ENCODE results near the gene VAMP5.
"Not testable (repeated sequence)": the region's sequence is repeated elsewhere in the genome, so short reads cannot be mapped to it uniquely, and the experiment has no call there.

VAMP5 gene

DNA sequence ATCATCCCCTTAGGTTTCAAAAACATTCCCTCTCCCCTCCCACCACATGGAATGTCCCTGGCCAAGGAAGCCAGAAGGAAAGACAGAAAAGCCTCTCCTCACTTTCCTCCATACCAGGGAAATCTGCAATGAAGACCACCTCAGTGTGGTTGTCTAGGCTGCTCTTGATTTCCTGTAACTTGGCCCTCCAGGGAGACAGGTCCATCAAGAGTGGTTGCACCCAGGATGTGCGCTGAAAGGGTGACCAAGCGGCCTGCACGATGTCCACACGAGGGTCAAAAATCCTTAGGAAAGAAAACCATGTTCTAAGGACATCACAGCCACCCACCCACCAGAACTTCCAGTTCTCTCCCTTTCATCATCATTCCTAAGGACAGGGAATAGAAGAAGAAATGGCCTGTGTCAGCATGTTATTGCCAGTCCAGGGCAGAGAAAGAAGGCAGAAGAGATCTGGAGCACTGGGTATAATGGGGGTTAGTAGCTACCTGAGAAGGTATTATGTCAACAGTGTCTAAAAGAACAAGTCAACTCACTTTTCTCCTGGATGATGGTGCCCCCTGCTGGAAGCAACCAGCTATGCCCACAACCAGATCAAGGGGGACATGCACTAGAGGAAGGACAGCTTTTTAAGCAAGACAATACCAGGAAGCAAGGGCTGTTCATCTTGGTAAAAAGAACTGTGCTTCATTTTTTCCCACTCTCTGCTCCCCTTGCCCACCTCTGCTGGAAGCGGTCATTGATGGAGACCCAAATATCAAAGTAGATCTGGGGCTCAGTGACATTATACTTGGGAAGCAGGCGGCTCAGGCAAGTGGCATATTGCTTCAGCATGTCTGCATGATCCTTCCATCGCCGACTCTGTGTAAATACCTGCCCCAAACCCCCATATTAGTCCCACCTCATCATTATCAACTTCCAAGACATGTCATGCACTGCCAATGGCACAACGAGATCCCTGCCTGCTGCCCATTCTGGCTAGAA lies 32.2 kb upstream of the VAMP5 start:
- Histone ChIP-seq H3K4me3 (ENCODE audit: low read length in 2 of 2) (no peak overlapping the region), H3K36me3 (ENCODE audit: control insufficient read depth in 2 of 2, insufficient read depth in 2 of 2, low read length in 2 of 2) (peaks cover 41 to 54% of the 10 kb centered on the region in 2 donors), H3K27ac (ENCODE audit: low read length) (no peak overlapping the region), H3K9ac (ENCODE audit: low read length in 2 of 2) (peak overlapping the region in 1 of 2 donors; percentile 21), H3K4me1 (ENCODE audit: control insufficient read depth, insufficient read depth, low read length) (no peaks in the 10 kb centered on the region), H3K27me3 (ENCODE audit: control insufficient read depth in 1 of 2, insufficient read depth in 2 of 2, low read length in 2 of 2) (no peaks in the 10 kb centered on the region), H3K9me3 (ENCODE audit: control insufficient read depth in 2 of 2, low read length in 2 of 2) (no peaks in the 10 kb centered on the region)

DNA sequence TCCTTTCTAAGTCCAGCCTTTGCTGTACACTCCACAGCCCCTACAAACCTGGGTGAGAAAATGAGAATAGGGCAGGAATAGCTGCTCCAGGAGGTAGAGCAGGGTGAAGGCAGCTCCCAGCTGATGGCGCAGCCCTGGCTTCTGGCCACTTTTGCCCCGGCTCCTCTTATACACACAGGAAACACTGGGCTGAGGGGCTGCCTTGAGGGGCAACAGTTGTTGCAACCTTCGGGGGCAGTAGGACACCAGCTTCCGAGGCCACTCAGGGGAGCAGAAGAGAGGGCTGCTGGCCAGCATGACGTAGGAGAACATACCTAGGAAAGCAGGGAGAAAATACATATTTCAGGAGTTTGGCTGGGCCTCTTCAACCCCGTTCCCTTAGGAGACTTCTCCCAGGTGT lies 31.0 kb upstream of the VAMP5 start:
- Histone ChIP-seq H3K27me3 (ENCODE audit: control insufficient read depth in 1 of 2, insufficient read depth in 2 of 2, low read length in 2 of 2) (no peaks in the 10 kb centered on the region), H3K9ac (ENCODE audit: low read length in 2 of 2) (no peak overlapping the region), H3K4me3 (ENCODE audit: low read length in 2 of 2) (no peak overlapping the region), H3K4me1 (ENCODE audit: control insufficient read depth, insufficient read depth, low read length) (no peaks in the 10 kb centered on the region), H3K27ac (ENCODE audit: low read length) (no peak overlapping the region), H3K36me3 (ENCODE audit: control insufficient read depth in 2 of 2, insufficient read depth in 2 of 2, low read length in 2 of 2) (peaks cover 41 to 56% of the 10 kb centered on the region in 2 donors), H3K9me3 (ENCODE audit: control insufficient read depth in 2 of 2, low read length in 2 of 2) (no peaks in the 10 kb centered on the region)

GRCh38 chr2:85554980-85555612 lies 29.1 kb upstream of the VAMP5 start:
- H3K4me1 ChIP-seq (ENCODE audit: control insufficient read depth, insufficient read depth, low read length): peaks cover 10% of the 10 kb centered on the region
- peaks cover 39 to 60% of the 10 kb centered on the region in 2 donors for H3K36me3 ChIP-seq (ENCODE audit: control insufficient read depth in 2 of 2, insufficient read depth in 2 of 2, low read length in 2 of 2)
- no peak overlapping the region for H3K4me3 ChIP-seq (ENCODE audit: low read length in 2 of 2)
- H3K27ac ChIP-seq (ENCODE audit: low read length): no peak overlapping the region
- H3K27me3 ChIP-seq (ENCODE audit: control insufficient read depth in 1 of 2, insufficient read depth in 2 of 2, low read length in 2 of 2): no peaks in the 10 kb centered on the region
- no peak overlapping the region for H3K9ac ChIP-seq (ENCODE audit: low read length in 2 of 2)
- H3K9me3 ChIP-seq (ENCODE audit: control insufficient read depth in 2 of 2, low read length in 2 of 2): no peaks in the 10 kb centered on the region

GRCh38 chr2:85557130-85557529 lies 27.1 kb upstream of the VAMP5 start:
- peaks cover 27 to 40% of the 10 kb centered on the region in 2 donors for H3K36me3 ChIP-seq (ENCODE audit: control insufficient read depth in 2 of 2, insufficient read depth in 2 of 2, low read length in 2 of 2)

DNA sequence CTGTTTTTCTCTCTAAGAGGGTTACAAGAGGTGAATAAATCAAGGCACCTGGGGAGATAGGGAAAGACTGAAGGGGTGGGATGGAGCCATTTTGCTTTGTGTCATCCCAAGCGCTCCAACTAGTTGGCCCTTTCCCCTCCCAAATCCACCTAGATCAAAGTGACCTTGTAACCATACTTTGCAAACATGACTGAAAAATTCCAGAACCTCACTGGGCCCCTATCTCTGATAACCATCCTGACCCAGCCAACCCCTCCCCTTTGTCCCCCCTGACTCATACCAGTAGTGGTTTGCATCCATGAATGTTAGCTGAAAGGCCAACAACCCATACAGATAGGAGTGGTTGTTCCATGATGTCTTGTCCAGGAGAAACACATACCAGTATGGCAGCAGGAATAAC lies 26.1 kb upstream of the VAMP5 start:
- Histone ChIP-seq H3K27ac (ENCODE audit: low read length) (no peak overlapping the region), H3K36me3 (ENCODE audit: control insufficient read depth in 2 of 2, insufficient read depth in 2 of 2, low read length in 2 of 2) (peaks cover 21 to 30% of the 10 kb centered on the region in 2 donors), H3K9me3 (ENCODE audit: control insufficient read depth in 2 of 2, low read length in 2 of 2) (no peaks in the 10 kb centered on the region), H3K27me3 (ENCODE audit: control insufficient read depth in 1 of 2, insufficient read depth in 2 of 2, low read length in 2 of 2) (no peaks in the 10 kb centered on the region), H3K9ac (ENCODE audit: low read length in 2 of 2) (no peak overlapping the region), H3K4me1 (ENCODE audit: control insufficient read depth, insufficient read depth, low read length) (peaks cover 16% of the 10 kb centered on the region), H3K4me3 (ENCODE audit: low read length in 2 of 2) (no peak overlapping the region)

More at GRCh38 chr2:85557130-85557529, 27.1 kb upstream of the VAMP5 start:
- no peak overlapping the region for H3K9ac ChIP-seq (ENCODE audit: low read length in 2 of 2)
- no peaks in the 10 kb centered on the region for H3K9me3 ChIP-seq (ENCODE audit: control insufficient read depth in 2 of 2, low read length in 2 of 2)
- H3K4me3 ChIP-seq (ENCODE audit: low read length in 2 of 2): no peak overlapping the region
- peaks cover 16% of the 10 kb centered on the region for H3K4me1 ChIP-seq (ENCODE audit: control insufficient read depth, insufficient read depth, low read length)
- H3K27ac ChIP-seq (ENCODE audit: low read length): no peak overlapping the region
- H3K27me3 ChIP-seq (ENCODE audit: control insufficient read depth in 1 of 2, insufficient read depth in 2 of 2, low read length in 2 of 2): no peaks in the 10 kb centered on the region

DNA sequence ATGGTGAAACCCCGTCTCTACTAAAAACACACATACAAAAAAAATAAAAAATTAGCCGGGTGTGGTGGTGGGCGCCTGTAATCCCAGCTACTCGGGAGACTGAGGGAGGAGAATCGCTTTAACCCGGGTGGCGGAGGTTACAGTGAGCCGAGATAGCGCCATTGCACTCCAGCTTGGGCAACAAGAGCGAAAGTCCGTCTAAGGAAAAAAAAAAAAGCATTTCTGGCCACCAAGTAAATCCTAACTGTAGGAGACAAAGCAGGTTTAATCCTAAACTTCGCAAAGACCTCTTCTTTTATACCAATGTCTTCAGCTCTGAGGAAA lies 23.9 kb upstream of the VAMP5 start:
- H3K9ac ChIP-seq (ENCODE audit: low read length in 2 of 2): peak overlapping the region; percentile 66 to 78
- H3K27me3 ChIP-seq (ENCODE audit: control insufficient read depth in 1 of 2, insufficient read depth in 2 of 2, low read length in 2 of 2); H3K9me3 ChIP-seq (ENCODE audit: control insufficient read depth in 2 of 2, low read length in 2 of 2); H3K27ac ChIP-seq (ENCODE audit: low read length): not testable (repeated sequence)
- H3K4me1 ChIP-seq (ENCODE audit: control insufficient read depth, insufficient read depth, low read length): peaks cover 16% of the 10 kb centered on the region
- H3K4me3 ChIP-seq (ENCODE audit: low read length in 2 of 2): peak overlapping the region; percentile 78 to 99
- H3K36me3 ChIP-seq (ENCODE audit: control insufficient read depth in 2 of 2, insufficient read depth in 2 of 2, low read length in 2 of 2): peaks cover under 1 to 14% of the 10 kb centered on the region in 2 donors

GRCh38 chr2:85560812-85561279 lies 23.4 kb upstream of the VAMP5 start:
- Histone ChIP-seq H3K4me3 (ENCODE audit: low read length in 2 of 2) (peak overlapping the region; percentile 78 to 99), H3K4me1 (ENCODE audit: control insufficient read depth, insufficient read depth, low read length) (peaks cover 16% of the 10 kb centered on the region), H3K9me3 (ENCODE audit: control insufficient read depth in 2 of 2, low read length in 2 of 2) (no peaks in the 10 kb centered on the region), H3K27me3 (ENCODE audit: control insufficient read depth in 1 of 2, insufficient read depth in 2 of 2, low read length in 2 of 2) (no peaks in the 10 kb centered on the region), H3K9ac (ENCODE audit: low read length in 2 of 2) (peak overlapping the region; percentile 66 to 78), H3K27ac (ENCODE audit: low read length) (peak overlapping the region; percentile 74), H3K36me3 (ENCODE audit: control insufficient read depth in 2 of 2, insufficient read depth in 2 of 2, low read length in 2 of 2) (peaks cover 0 to 14% of the 10 kb centered on the region in 2 donors)

- Histone ChIP-seq H3K4me3 (ENCODE audit: low read length in 2 of 2) (peak within 1 kb of the TSS; percentile 78 to 99), H3K27me3 (ENCODE audit: control insufficient read depth in 1 of 2, insufficient read depth in 2 of 2, low read length in 2 of 2) (no peaks in the 10 kb centered on the region), H3K4me1 (ENCODE audit: control insufficient read depth, insufficient read depth, low read length) (peaks cover 16% of the 10 kb centered on the region), H3K27ac (ENCODE audit: low read length) (peak within 1 kb of the TSS; percentile 74), H3K9ac (ENCODE audit: low read length in 2 of 2) (peak within 1 kb of the TSS; percentile 66 to 88), H3K36me3 (ENCODE audit: control insufficient read depth in 2 of 2, insufficient read depth in 2 of 2, low read length in 2 of 2) (peaks cover 0 to 9% of the 10 kb centered on the region in 2 donors), H3K9me3 (ENCODE audit: control insufficient read depth in 2 of 2, low read length in 2 of 2) (no peaks in the 10 kb centered on the region)
Observed at GRCh38 chr2:85561280-85562212, 22.7 kb upstream of the VAMP5 start, which contains the start of gene GGCX. Gene GGCX (minus strand): TSS chr2:85561493. CDS start chr2:85561428, 65 bp downstream.

DNA sequence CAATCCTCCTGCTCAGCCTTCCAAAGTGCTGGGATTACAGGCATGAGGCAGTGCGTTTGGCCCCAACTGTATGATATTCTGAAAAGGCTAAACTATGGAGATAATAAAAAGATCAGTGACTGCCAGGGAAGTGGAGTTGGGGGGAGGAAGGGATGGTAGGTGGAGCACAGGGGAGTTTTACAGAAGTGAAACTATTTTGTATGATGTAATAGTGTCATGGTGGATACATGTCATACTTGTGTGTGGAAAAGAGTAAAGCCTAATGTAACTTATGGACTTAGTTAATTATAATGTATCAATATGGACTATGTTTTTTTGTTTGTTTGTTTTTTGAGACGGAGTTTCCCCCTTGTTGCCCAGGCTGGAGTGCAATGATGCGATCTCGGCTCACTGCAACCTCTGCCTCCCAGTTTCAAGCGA lies 20.1 kb upstream of the VAMP5 start:
- H3K27ac ChIP-seq (ENCODE audit: low read length): no peak overlapping the region

DNA sequence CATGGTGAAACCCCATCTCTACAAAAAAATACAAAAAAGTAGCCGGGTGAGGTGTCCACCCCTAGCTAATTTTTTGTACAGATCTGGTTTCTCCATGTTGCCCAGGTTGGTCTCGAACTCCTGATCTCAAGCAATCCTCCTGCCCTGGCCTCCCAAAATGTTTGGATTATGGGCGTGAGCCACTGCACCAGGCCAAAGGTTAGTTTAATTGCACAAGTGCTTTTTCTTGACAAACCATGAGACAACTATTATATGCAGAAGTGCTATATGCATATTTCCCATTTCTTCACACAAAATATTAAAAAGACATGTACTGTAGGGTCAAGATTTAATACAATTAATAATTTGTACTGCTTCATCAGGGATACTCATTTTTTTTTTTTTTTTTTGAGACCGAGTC lies 18.0 kb upstream of the VAMP5 start:
- H3K4me1 ChIP-seq (ENCODE audit: control insufficient read depth, insufficient read depth, low read length): no peaks in the 10 kb centered on the region
- H3K27me3 ChIP-seq (ENCODE audit: control insufficient read depth in 1 of 2, insufficient read depth in 2 of 2, low read length in 2 of 2): no peaks in the 10 kb centered on the region
- H3K9me3 ChIP-seq (ENCODE audit: control insufficient read depth in 2 of 2, low read length in 2 of 2): no peaks in the 10 kb centered on the region
- no peak overlapping the region for H3K27ac ChIP-seq (ENCODE audit: low read length)
- no peaks in the 10 kb centered on the region for H3K36me3 ChIP-seq (ENCODE audit: control insufficient read depth in 2 of 2, insufficient read depth in 2 of 2, low read length in 2 of 2)
- H3K4me3 ChIP-seq (ENCODE audit: low read length in 2 of 2): no peak overlapping the region
- H3K9ac ChIP-seq (ENCODE audit: low read length in 2 of 2): no peak overlapping the region

More for the DNA sequence above, 20.1 kb upstream of the VAMP5 start:
- Histone ChIP-seq H3K36me3 (ENCODE audit: control insufficient read depth in 2 of 2, insufficient read depth in 2 of 2, low read length in 2 of 2) (no peaks in the 10 kb centered on the region), H3K4me3 (ENCODE audit: low read length in 2 of 2) (no peak overlapping the region), H3K27me3 (ENCODE audit: control insufficient read depth in 1 of 2, insufficient read depth in 2 of 2, low read length in 2 of 2) (no peaks in the 10 kb centered on the region), H3K4me1 (ENCODE audit: control insufficient read depth, insufficient read depth, low read length) (peaks cover 11% of the 10 kb centered on the region), H3K9me3 (ENCODE audit: control insufficient read depth in 2 of 2, low read length in 2 of 2) (no peaks in the 10 kb centered on the region), H3K9ac (ENCODE audit: low read length in 2 of 2) (no peak overlapping the region)

Data from stomach smooth muscle (tissue), 2 donors.